NCI-H460 (cell line): Measurements from ENCODE around the gene ANKRD55. TPM values are rescaled to one million over a fixed set of nuclear protein-coding genes. Genes with fewer than 3 reads are reported as not detected.
"Not testable (repeated sequence)": the region's sequence is repeated elsewhere in the genome, so short reads cannot be mapped to it uniquely, and the experiment has no call there.

ENCODE experiments used
- DNase-seq: peaks from one replicate; pipeline ENCODE4 v3.0.0-alpha.2; 2016; ENCODE audit warnings: low read depth; ENCODE audit errors: extremely low read depth
- total RNA-seq: library from RNA; depleted of rRNA; stranded (reverse); fragments of >200 nt; shearing (Covaris generic); gene quantifications from 2 replicates; pipeline ENCODE4 v1.2.3, GENCODE V29; 2014

ANKRD55 gene
- total RNA-seq, 1 experiment from 2014 or later, result not detected

DNA sequence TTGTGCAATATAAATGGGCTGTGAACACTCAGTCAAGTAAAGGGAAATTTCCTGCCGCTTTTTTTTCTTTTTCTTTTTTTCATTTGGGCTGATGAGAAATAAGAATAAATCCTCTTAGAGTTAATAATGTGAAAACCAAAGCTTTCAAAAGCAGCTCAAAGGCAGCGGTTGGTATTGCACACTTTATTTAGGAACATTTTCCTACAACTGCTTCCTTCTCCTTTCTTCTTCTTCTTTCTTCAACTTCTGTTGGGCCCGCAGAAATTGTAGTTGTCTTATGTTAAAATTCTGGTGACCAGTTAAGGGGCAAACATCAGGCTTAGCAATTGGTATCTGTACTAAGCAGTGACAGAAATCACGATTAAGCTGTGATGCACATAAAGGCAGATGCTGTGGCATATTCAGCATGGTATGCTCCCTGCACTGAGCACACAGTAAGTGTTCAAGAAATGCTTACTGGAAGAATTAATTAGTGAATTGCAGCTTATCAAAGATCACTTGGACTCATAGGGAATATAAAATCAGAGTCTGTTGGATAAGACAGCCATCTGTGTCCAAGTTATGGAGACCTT lies 85.4 kb downstream of the ANKRD55 start:
- no peak for DNase-seq

DNA sequence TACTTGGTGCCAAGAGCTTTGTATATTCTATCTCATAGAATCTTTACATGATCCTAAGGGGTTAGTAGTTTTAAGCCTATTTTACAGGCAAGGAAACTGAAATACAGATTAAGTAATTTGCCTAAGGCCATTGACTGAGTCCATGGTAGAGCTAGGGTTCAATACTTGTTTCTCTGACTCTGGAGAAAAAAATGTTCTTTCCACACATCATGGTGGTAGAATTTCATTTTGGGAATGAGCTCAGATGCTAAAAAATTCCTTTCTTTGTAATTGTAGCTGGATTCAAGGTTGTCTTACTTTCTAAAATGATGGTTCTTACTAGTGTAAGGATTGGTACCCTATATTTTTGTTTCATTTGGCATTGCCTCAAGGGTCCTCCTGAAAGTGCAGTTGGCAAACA lies 86.0 kb downstream of the ANKRD55 start:
- DNase-seq, result no peak

GRCh38 chr5:56146674-56147073 lies 86.5 kb downstream of the ANKRD55 start:
- DNase-seq, result no peak

GRCh38 chr5:56145511-56145910 lies 87.6 kb downstream of the ANKRD55 start:
- DNase-seq, result no peak

- DNase-seq, result no peak
Measured at GRCh38 chr5:56145106-56145505, 88.0 kb downstream of the ANKRD55 start.

- DNase-seq, result no peak
Measured at GRCh38 chr5:56144211-56144610, 88.9 kb downstream of the ANKRD55 start.

DNA sequence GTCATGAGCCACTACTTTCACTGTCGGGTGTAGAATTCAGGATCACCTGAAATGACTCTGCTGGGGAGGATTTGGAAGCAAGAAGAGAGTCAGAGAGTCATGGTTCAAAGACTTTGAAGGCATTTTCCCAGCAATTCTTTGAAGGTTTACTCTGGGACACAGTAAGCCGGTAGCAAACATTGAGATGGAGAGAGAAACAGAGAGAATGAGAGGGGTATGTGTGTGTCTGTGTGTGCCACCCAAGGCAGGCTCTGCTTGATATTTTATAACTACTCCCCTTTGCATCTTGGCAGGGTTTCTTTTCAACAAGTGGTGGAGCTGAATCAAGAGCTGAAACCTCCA lies 89.8 kb downstream of the ANKRD55 start:
- no peak for DNase-seq

- no peak for DNase-seq
Measured at GRCh38 chr5:56142614-56143372, 90.3 kb downstream of the ANKRD55 start.

DNA sequence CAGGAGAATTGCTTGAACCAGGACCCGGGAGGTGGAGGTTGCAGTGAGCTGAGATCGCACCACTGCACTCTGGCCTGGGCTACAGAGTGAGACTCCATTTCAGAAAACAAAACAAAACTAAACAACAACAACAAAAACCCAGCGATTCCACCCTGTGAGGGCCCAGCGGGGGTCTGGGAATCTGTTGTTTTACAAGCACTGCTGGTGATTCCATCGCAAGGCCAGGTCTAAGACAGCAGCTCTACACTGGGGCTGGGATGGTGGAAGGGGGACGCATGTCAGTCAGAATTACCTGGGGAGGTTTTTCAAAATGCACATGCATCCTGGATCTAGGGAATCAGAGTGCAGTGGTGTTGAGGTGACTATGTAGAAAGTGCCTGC lies 90.9 kb downstream of the ANKRD55 start:
- DNase-seq, result no peak

DNA sequence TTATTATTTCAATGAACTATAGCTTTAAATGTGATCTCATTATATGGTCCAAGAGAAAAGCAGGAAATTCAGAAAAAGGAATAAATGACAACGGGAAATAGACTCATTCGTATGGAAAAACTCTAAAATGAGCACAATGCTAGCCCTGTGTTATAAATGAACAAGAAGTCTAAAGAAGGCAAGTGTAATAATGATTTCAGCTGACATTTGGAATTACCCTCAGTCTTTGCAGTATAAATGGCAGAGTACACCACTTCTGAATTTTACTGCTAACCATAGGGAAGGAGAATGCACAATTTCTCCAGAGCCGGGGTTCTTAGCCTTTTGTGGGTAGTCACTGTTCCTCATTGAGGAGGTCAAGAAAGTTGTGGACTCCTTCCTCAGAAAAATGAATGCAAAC lies 93.1 kb downstream of the ANKRD55 start:
- no peak for DNase-seq

GRCh38 chr5:56130664-56131063 lies 102.5 kb downstream of the ANKRD55 start:
- DNase-seq, result no peak

DNA sequence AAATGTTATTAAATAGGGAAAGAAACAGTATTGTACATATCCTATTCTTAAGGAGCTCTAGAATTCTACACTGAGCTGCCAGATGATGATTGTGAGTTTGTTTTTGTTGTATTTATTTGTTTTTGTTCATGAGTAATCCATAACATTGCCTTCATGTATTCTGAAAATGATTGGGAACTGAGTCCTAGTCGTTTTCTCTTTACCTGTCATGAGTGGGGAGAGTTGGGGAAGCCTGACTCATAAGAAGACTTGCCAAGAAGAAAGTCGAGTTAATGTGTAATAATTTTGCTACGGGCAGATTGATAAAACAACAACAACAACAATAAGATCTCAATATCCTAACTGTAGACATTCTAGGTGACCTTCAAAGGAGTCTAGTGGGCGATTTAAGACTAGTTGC lies 103.8 kb downstream of the ANKRD55 start:
- no peak for DNase-seq

GRCh38 chr5:56128113-56128512 lies 105.0 kb downstream of the ANKRD55 start:
- DNase-seq, result no peak

- DNase-seq, result no peak
Measured at GRCh38 chr5:56126487-56127179, 106.5 kb downstream of the ANKRD55 start.

- peak; percentile 95 for DNase-seq
Measured at GRCh38 chr5:56123531-56124243, 109.4 kb downstream of the ANKRD55 start.

GRCh38 chr5:56122360-56122985 lies 110.7 kb downstream of the ANKRD55 start:
- not testable (repeated sequence) for DNase-seq

- no peak for DNase-seq
Measured at GRCh38 chr5:56119050-56119449, 114.1 kb downstream of the ANKRD55 start.

- no peak for DNase-seq
Measured at GRCh38 chr5:56116599-56117141, 116.5 kb downstream of the ANKRD55 start.

DNA sequence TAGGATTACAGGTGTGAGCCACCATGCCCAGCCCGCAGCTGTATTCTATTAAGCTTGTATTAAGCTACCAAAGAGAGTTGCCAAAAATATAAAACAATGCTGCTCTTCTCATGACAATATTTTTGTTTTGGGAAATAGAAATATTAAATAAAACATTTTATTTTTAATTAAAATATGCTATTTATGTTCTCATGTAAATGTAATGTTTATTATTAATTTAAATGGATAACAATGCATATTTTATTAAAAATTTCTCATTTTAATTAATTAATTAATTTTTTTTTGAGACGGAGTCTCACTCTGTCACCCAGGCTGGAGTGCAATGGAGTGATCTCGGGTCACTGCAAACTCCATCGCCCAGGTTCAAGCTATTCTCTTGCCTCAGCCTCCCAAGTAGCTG lies 117.5 kb downstream of the ANKRD55 start:
- no peak for DNase-seq

GRCh38 chr5:56112526-56113121 lies 120.5 kb downstream of the ANKRD55 start:
- DNase-seq, result peak; percentile 85
